Measurements from ENCODE around the gene ZNF205. TPM values are rescaled to one million over a fixed set of nuclear protein-coding genes. Genes with fewer than 3 reads are reported as not detected.

The ZNF205 gene
- total and polyA plus RNA-seq, 2 of the 8 experiments (the other 6 are each of a cell fraction or from before 2014, with no cell fraction given) = 19.1 to 19.9 TPM

- Histone ChIP-seq H3K14ac (ENCODE audit: insufficient read length) (peak overlapping the region; percentile 91), H2AFZ (ENCODE audit: low read length) (peak overlapping the region; percentile 68; the same call in 1 of the 2 replicates), H3K79me1 (ENCODE audit: low read depth, low read length) (no peaks in the 10 kb centered on the region), H3K9ac (replicated peaks in 1 of 4; ENCODE audit: extremely low read depth in 1 of 4, low read depth in 3 of 4, low read length in 3 of 4) (peak overlapping the region in 2 of 4 experiments; percentile 53 to 56; a peak in 4 of 7 replicates), H3K4me2 (ENCODE audit: insufficient read depth in 1 of 2, low read depth in 2 of 2, low read length in 2 of 2) (peak overlapping the region; percentile 73 to 91), H3K27me3 (replicated peaks in 1 of 4; ENCODE audit: control insufficient read depth in 3 of 4, extremely low read depth in 1 of 4, insufficient read depth in 3 of 4, low read length in 3 of 4) (peaks cover 0 to 18% (median 12%) of the 10 kb centered on the region in 4 experiments; a peak in 5 of 7 replicates), H3K23me2 (ENCODE audit: low read depth, low read length) (peaks cover 12% of the 10 kb centered on the region; the same call in 1 of the 2 replicates), H2AK5ac (ENCODE audit: low read depth, low read length) (no peak overlapping the region), H3K4me3 (ENCODE audit: extremely low read depth in 1 of 4, insufficient read depth in 2 of 4, low read depth in 3 of 4, low read length in 4 of 4) (peak overlapping the region; percentile 68 to 90 (median 74)), H2BK5ac (ENCODE audit: low read depth, low read length) (peak overlapping the region; percentile 85; the same call in 1 of the 2 replicates), H4K20me1 (replicated peaks in 1 of 2; ENCODE audit: control insufficient read depth in 1 of 2, insufficient read depth in 2 of 2, low read length in 2 of 2) (peaks cover 0 to 2% of the 10 kb centered on the region in 2 experiments), H3K9me3 (ENCODE audit: insufficient read depth in 2 of 2, low read depth in 1 of 2, low read length in 1 of 2) (no peaks in the 10 kb centered on the region), H3K27ac (ENCODE audit: low read depth, low read length) (no peak overlapping the region), H2BK120ac (replicated peaks; ENCODE audit: low read depth, low read length) (no peak overlapping the region), H4K8ac (ENCODE audit: extremely low read depth, insufficient read depth, low read length) (peak overlapping the region; percentile 90; the same call in 1 of the 2 replicates), H3K56ac (replicated peaks; ENCODE audit: insufficient read length, low read depth, low read length) (peak overlapping the region; percentile 81), H3K23ac (ENCODE audit: insufficient read length) (no peak overlapping the region), H3K4ac (replicated peaks; ENCODE audit: insufficient read length, low read depth, low read length) (no peak overlapping the region), H3K79me2 (ENCODE audit: control insufficient read depth in 1 of 2, insufficient read depth in 2 of 2, low read length in 2 of 2) (no peaks in the 10 kb centered on the region), H3K36me3 (ENCODE audit: control insufficient read depth in 2 of 4, insufficient read depth in 4 of 4, low read length in 3 of 4) (no peaks in the 10 kb centered on the region), H3K4me1 (replicated peaks in 1 of 4; ENCODE audit: control insufficient read depth in 3 of 4, insufficient read depth in 4 of 4, low read length in 3 of 4) (peaks cover 0 to 5% (median 3%) of the 10 kb centered on the region in 4 experiments; a peak in 4 of 7 replicates), H4K91ac (replicated peaks; ENCODE audit: insufficient read length, low read length) (peak overlapping the region; percentile 94), H2BK15ac (ENCODE audit: low read length) (0 out of 2 replicates have a peak overlapping the region, but pooled peaks have one; percentile 46), H4K5ac (ENCODE audit: insufficient read length, low read depth, low read length) (peak overlapping the region; percentile 55), H2BK20ac (ENCODE audit: low read length) (no peak overlapping the region), H3K18ac (ENCODE audit: extremely low read depth, low read length) (peak overlapping the region; percentile 93; the same call in 1 of the 2 replicates), H2BK12ac (ENCODE audit: low read depth, low read length) (no peak overlapping the region)
- WGBS, 2 experiments (ENCODE audit: extremely low coverage in 1 of 2, insufficient coverage in 1 of 2, insufficient read length in 1 of 2, insufficient replicate concordance in 2 of 2, low coverage in 1 of 2, low lambda C conversion rate in 2 of 2, missing lambda C conversion rate in 1 of 2) = 3% methylated on average over 58 of the region's 62 CpGs; no CpG with 5 or more reads in 1 of the 2 experiments
- DNase-seq (ENCODE audit: low read depth in 1 of 2, low spot score in 2 of 2) = peak; percentile 96 to 100
- FAIRE-seq = no peak
- ChIA-PET POLR2A (ENCODE audit: partially characterized antibody) (interaction anchor here (0.7 to 8.6 kb wide), 19 partner anchors 8 to 308 kb away, joined by 3 to 69 read pairs (median 4); partner anchors contain the start of genes ZNF200, ZNF213 and ZSCAN10), CTCF (ENCODE audit: partially characterized antibody) (interaction anchor here (0.6 to 10.9 kb wide), 11 partner anchors 8 to 75 kb away, joined by 3 to 174 read pairs (median 10); partner anchors contain the start of genes ZNF205 and ZNF213)
- no peak for TF ChIP-seq BRCA1 (IDR thresholded peaks at IDR 0.05; ENCODE audit: low read depth, low read length)
- TF ChIP-seq POLR2A (IDR thresholded peaks at IDR 0.05; ENCODE audit: control extremely low read depth in 1 of 2, low read depth in 2 of 2, low read length in 2 of 2) = no peak
- no peak for TF ChIP-seq JUND (IDR thresholded peaks at IDR 0.05; ENCODE audit: low read length)
- TF ChIP-seq TCF12 (IDR thresholded peaks at IDR 0.05; ENCODE audit: low read depth, low read length) = no peak
- no peak for TF ChIP-seq SRF (IDR thresholded peaks at IDR 0.05; ENCODE audit: low read depth, low read length)
- peak; percentile 67; the same call in 1 of the 2 replicates for TF ChIP-seq CREB1 (IDR thresholded peaks at IDR 0.05)
- no peak for TF ChIP-seq USF2 (IDR thresholded peaks at IDR 0.05; ENCODE audit: low read length)
- TF ChIP-seq GABPA (IDR thresholded peaks at IDR 0.05; ENCODE audit: borderline replicate concordance, insufficient read depth, low read length) = 0 out of 2 replicates have a peak, but pooled peaks have one; percentile 3
- TF ChIP-seq CBX8 (IDR thresholded peaks at IDR 0.05; ENCODE audit: borderline replicate concordance, low read depth, low read length) = no peak
- peak; percentile 84 for TF ChIP-seq TEAD4 (IDR thresholded peaks at IDR 0.05; ENCODE audit: low read depth, low read length)
- TF ChIP-seq SP2 (IDR thresholded peaks at IDR 0.05; ENCODE audit: low read length) = no peak
Measured at GRCh38 chr16:3150346-3151218, 38.2 kb downstream of the ZNF205 start.

All from H1 (cell line).